Erythroblast (primary cell): Measurements from ENCODE around the gene GABRG2.

Experiments
- GATA1 ChIP-seq: IDR thresholded peaks from 2 replicates; pipeline ENCODE4 v1.6.1; 2011; ENCODE audit warnings: low read depth, mild to moderate bottlenecking, control low read depth, low read length, moderate library complexity
- POLR2A ChIP-seq: IDR thresholded peaks from 2 replicates; pipeline ENCODE4 v1.6.1; 2011; ENCODE audit warnings: mild to moderate bottlenecking, low read length

- TF ChIP-seq POLR2A (no peak), GATA1 (no peak)
Measured at GRCh38 chr5:162187371-162187770, 119.8 kb downstream of the GABRG2 start.
